ENCODE results near the gene UNC5B. TPM values are rescaled to one million over a fixed set of nuclear protein-coding genes. Genes with fewer than 3 reads are reported as not detected.

The UNC5B gene
- total and polyA plus RNA-seq, 8 donors, result 14.4 to 31.2 (median 21.4) TPM

DNA sequence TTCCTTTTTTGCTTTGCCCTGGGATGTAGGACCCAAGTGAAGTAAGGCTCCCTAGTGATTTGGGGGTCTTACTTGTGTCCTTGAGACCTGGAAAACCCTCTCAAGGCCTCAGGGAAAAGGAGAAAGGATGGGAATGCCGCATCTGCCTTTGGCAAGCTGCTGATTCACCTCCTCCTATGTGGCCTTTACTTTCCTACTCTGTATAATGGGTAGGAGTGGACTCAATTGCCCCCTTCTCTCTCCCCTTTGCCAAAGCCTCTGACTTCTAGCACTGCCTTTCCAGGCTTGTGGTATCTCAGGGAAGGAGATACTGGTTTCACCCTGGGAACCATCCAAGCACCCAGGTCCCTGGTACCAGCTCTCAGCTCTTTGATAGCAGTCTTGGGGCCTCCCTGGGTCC is 35.4 kb downstream of the UNC5B start:
- no peak overlapping the region for H3K27ac ChIP-seq
- no peak for ATAC-seq
- peaks cover 10 to 48% of the 10 kb centered on the region in 2 donors for H3K4me1 ChIP-seq

DNA sequence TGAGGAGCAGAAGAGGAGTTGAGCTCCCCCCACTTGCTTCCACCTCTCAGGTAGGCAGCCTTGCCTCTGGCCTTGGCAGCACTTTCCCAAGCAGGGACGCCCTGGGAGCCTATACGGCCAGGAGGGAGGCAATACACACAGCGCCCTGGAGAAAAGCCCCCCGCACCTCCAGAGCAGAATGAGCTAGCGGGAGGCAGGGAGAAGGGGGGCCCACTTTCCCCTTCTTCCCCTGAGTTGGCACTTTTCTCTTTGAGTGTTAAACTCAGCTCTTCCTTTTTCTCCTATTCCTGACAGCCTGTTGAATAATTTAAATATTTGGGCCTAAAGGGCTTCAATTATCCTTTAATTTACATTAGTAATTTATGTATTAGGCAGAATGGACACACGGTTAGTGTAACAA is 35.8 kb downstream of the UNC5B start:
- TF ChIP-seq, protein P1, sequence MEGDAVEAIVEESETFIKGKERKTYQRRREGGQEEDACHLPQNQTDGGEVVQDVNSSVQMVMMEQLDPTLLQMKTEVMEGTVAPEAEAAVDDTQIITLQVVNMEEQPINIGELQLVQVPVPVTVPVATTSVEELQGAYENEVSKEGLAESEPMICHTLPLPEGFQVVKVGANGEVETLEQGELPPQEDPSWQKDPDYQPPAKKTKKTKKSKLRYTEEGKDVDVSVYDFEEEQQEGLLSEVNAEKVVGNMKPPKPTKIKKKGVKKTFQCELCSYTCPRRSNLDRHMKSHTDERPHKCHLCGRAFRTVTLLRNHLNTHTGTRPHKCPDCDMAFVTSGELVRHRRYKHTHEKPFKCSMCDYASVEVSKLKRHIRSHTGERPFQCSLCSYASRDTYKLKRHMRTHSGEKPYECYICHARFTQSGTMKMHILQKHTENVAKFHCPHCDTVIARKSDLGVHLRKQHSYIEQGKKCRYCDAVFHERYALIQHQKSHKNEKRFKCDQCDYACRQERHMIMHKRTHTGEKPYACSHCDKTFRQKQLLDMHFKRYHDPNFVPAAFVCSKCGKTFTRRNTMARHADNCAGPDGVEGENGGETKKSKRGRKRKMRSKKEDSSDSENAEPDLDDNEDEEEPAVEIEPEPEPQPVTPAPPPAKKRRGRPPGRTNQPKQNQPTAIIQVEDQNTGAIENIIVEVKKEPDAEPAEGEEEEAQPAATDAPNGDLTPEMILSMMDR (IDR thresholded peaks at IDR 0.05), result no peak
- ATAC-seq (no peak), DNase-seq (no peak)
- Histone ChIP-seq H3K4me3 (no peak overlapping the region), H3K9me3 (no peaks in the 10 kb centered on the region), H3K27ac (no peak overlapping the region), H3K27me3 (no peaks in the 10 kb centered on the region), H3K4me1 (peaks cover 9 to 46% of the 10 kb centered on the region in 2 donors), H3K36me3 (no peaks in the 10 kb centered on the region)
- intact Hi-C loops (cut with DNase I), result no loop called here

More for the DNA sequence above, 35.4 kb downstream of the UNC5B start:
- H3K36me3 ChIP-seq, result no peaks in the 10 kb centered on the region
- H3K4me3 ChIP-seq, result no peak overlapping the region
- DNase-seq, result no peak
- intact Hi-C loops (cut with DNase I), result no loop called here
- H3K9me3 ChIP-seq, result no peaks in the 10 kb centered on the region
- TF ChIP-seq, protein P1 (IDR thresholded peaks at IDR 0.05), result no peak
- no peaks in the 10 kb centered on the region for H3K27me3 ChIP-seq

DNA sequence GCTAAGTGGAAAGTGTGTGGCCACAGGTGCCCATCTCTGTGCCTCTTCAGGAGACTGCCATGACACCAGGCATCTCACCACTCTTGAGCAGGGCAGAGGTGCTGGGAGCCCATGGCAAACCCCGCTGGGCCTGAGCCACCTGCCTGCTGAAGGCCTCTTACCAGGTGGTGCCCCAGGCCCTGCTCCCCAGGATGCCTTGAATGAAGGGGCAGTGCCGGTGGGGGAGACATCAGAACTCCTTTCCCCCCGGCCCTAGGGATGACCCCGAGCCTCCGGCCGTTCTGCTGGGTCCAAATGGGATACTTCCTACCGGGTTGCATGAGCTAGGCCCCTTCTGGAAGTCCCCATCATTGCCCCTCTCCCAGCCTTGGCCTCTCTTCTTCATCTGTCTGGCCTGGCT is 37.6 kb downstream of the UNC5B start:
- no peaks in the 10 kb centered on the region for H3K9me3 ChIP-seq
- TF ChIP-seq, protein P1 (IDR thresholded peaks at IDR 0.05), result no peak
- peaks cover under 1 to 28% of the 10 kb centered on the region in 2 donors for H3K4me1 ChIP-seq
- ATAC-seq, result no peak
- H3K4me3 ChIP-seq, result no peak overlapping the region
- H3K27me3 ChIP-seq, result no peaks in the 10 kb centered on the region
- DNase-seq, result no peak
- intact Hi-C loops (cut with DNase I), result no loop called here
- H3K27ac ChIP-seq, result no peak overlapping the region
- H3K36me3 ChIP-seq, result no peaks in the 10 kb centered on the region

DNA sequence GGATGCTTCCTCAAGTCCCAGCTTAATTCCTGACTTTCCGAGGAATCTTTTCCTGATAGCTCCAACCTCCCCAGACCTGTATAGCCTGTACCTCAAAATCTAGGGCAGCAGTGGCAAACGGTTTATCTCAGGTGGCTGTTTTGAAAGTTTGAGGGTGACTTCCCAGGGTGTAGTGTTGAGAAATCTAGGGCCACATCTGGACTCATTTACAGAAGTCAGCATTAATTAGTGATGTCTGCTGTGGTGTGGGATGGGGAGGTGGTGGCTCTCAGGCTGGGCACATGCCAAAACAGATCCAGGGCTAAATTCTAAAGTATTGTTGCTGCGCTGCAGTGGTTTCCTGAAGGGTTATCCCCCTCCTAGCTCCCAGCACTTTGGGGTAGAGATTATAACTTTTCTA is 38.0 kb downstream of the UNC5B start:
- no peaks in the 10 kb centered on the region for H3K36me3 ChIP-seq
- peaks cover 4 to 26% of the 10 kb centered on the region in 2 donors for H3K4me1 ChIP-seq
- intact Hi-C loops (cut with DNase I), result no loop called here
- no peak overlapping the region for H3K27ac ChIP-seq
- DNase-seq (no peak), ATAC-seq (no peak)
- TF ChIP-seq, protein P1 (IDR thresholded peaks at IDR 0.05), result no peak
- no peak overlapping the region for H3K4me3 ChIP-seq
- H3K27me3 ChIP-seq, result no peaks in the 10 kb centered on the region
- H3K9me3 ChIP-seq, result no peaks in the 10 kb centered on the region

DNA sequence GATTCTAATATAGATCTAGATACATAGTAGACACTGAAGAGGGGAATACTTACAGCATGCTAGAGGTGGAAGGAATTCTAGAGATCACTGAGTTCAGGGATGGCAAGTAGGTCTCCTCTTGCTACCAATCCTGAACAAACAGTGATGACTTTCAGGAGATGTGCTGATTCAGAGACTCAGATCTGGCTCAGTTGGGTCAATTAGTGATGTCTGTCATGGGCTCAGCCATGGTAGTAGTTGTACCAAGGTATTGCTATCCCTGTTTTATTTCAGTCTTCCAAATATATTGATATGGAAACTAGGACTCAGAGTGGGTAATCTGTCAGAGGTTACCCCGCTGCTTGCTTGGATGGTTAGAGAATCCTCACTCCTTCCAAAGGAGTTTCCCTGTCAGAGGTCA is 38.5 kb downstream of the UNC5B start:
- peaks cover 8 to 26% of the 10 kb centered on the region in 2 donors for H3K4me1 ChIP-seq
- intact Hi-C loops (cut with DNase I), result no loop called here

More for the DNA sequence above, 38.5 kb downstream of the UNC5B start:
- DNase-seq (no peak), ATAC-seq (no peak)
- no peaks in the 10 kb centered on the region for H3K27me3 ChIP-seq
- no peaks in the 10 kb centered on the region for H3K9me3 ChIP-seq
- TF ChIP-seq, protein P1 (IDR thresholded peaks at IDR 0.05), result no peak
- no peaks in the 10 kb centered on the region for H3K36me3 ChIP-seq
- no peak overlapping the region for H3K4me3 ChIP-seq
- H3K27ac ChIP-seq, result no peak overlapping the region
